ENCODE data around the gene SWT1.
A peak's percentile ranks its signal among the peaks of the same experiment; 100 is the strongest.
"Not testable (repeated sequence)": the region's sequence is repeated elsewhere in the genome, so short reads cannot be mapped to it uniquely, and the experiment has no call there.

Gene SWT1

DNA sequence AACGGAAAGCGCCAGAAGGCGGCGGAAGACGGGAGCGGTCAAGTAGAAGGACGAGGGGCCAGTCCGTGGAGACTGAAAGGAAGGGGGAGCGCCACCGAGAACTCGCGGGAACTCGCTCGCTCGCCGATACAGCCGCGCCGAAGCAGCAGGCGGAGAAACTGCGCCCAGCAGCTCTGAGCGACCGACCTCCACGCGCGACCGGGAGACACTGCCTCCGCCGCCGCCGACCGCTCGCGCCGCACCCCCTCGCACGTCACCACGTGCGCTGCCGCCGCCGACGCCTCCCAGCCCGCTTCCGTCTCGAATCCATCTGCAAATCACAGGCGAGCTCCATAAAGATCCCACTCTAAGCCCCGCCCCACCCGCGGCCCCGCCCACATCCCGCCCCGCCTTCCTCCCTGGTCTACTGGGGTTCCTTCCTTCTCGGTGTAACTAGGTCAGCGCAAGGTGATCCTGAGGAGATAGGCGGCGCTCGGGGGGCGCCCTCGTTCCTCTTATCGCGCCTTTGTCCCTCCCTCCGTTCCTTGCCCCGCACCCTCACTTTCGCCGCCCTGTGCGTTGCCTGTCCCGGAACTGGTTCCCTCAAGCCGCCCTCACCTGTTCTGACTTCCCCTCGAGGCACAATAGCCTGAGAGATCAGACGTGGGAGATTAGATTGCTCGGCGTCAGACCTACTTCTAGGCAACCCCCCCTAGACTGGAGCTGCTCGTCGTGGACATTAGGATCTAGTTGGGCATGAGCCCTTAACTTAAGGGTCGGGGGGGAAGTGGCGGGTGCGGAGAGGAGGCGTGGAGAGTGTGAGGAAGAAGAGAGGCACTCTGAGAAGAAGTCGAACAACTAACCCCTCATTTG is 160.3 kb downstream of the SWT1 start, which contains the start of gene IVNS1ABP:
Gene IVNS1ABP (minus strand): TSS at position 210 of the 852 bp plus-strand sequence. CDS start 7,750 bp downstream, outside the sequence.
- no peak for TF ChIP-seq ZFX (IDR thresholded peaks at IDR 0.05)
- TF ChIP-seq, protein P1, sequence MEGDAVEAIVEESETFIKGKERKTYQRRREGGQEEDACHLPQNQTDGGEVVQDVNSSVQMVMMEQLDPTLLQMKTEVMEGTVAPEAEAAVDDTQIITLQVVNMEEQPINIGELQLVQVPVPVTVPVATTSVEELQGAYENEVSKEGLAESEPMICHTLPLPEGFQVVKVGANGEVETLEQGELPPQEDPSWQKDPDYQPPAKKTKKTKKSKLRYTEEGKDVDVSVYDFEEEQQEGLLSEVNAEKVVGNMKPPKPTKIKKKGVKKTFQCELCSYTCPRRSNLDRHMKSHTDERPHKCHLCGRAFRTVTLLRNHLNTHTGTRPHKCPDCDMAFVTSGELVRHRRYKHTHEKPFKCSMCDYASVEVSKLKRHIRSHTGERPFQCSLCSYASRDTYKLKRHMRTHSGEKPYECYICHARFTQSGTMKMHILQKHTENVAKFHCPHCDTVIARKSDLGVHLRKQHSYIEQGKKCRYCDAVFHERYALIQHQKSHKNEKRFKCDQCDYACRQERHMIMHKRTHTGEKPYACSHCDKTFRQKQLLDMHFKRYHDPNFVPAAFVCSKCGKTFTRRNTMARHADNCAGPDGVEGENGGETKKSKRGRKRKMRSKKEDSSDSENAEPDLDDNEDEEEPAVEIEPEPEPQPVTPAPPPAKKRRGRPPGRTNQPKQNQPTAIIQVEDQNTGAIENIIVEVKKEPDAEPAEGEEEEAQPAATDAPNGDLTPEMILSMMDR (conservative IDR thresholded peaks at IDR 0.05) = peak; percentile 41
- peak within 1 kb of the TSS; percentile 89 for H3K27ac ChIP-seq

DNA sequence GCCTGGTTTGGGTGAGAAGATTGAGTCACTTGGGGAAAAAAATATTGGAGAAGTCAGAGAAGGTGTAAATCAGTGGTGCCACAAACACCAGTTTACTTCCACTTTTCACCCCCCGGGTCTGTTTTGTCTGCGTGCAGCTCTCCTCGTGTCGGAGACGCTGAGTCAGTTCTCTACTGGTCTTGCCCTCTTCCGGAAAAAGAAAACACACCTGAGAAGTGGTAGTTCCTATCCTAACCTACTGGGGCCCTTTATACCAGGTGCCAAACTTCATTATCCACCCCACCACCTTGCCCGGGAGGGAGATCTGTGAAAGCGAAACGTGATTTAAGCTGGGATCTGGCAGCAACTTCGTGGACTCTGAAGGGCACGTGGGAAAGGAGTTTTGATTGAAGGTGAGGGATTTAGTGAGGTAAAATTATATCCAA is 160.9 kb downstream of the SWT1 start:
- H3K27ac ChIP-seq = peak overlapping the region; percentile 89
- TF ChIP-seq, protein P1 (conservative IDR thresholded peaks at IDR 0.05) = no peak
- no peak for TF ChIP-seq ZFX (IDR thresholded peaks at IDR 0.05)

DNA sequence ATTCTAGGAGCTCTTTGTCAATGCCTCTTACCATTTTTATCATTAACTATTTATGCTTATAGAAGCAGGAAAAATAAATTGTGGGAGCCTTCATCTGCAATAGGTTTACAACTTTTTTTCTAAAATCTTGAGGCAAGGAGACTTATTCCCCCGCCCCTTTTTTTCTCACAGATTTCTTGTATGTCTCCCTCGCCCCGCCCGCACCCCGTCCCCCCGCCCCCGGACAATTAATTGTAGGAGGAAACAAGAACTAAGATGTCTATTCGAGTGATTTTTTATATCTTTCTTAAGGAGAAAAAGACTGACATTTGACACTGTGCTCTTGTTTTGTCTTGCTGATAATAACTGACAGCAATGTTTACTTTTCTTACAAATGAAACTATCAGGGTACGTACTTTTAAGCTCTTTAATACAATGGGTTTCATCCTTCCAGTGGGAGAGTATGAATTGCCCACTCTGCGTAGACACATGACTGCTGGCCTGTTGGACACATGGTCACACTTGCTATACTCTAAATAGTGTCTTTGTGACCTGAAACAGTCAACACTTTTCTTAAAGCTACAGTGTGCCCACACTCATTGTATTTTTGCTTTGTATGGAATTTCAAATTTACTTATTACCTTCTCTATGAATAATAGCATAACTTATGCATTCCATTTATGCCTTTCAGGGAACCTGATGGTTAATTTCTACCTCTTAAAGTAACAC is 161.6 kb downstream of the SWT1 start:
- TF ChIP-seq, protein P1 (conservative IDR thresholded peaks at IDR 0.05) = no peak
- no peak for TF ChIP-seq ZFX (IDR thresholded peaks at IDR 0.05)
- no peak overlapping the region; the same call in 1 of the 2 replicates for H3K27ac ChIP-seq

DNA sequence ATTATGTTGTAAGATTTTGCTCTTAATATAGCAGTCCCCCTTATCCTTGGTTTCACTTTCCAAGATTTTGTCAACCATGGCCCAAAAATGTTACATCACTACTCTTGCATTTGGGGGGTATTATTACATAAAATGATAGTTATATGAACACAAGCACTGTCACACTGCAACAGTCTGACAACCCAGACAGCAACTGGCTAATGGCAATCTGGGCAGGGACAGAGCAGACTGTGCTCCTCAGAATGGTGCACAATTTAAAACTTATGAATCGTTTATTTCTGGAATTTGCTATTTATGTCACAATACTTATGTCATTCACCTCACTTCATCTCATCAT is 162.1 kb downstream of the SWT1 start:
- TF ChIP-seq ZFX (IDR thresholded peaks at IDR 0.05) = no peak
- TF ChIP-seq, protein P1 (conservative IDR thresholded peaks at IDR 0.05) = no peak
- no peak overlapping the region for H3K27ac ChIP-seq

DNA sequence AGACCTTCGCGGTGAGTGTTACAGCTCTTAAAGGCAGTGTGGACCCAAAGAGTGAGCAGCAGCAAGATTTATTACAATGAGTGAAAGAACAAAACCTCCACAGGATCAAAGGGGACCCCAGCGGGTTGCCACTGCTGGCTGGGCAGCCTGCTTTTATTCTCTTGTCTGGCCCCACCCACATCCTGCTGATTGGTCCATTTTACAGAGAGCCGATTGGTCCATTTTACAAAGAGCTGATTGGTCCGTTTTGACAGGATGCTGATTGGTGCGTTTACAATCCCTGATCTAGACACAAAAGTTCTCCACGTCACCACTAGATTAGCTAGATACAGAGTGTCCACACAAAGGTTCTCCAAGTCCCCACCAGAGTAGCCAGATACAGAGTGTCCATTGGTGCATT is 164.1 kb downstream of the SWT1 start:
- H3K27ac ChIP-seq = not testable (repeated sequence)

DNA sequence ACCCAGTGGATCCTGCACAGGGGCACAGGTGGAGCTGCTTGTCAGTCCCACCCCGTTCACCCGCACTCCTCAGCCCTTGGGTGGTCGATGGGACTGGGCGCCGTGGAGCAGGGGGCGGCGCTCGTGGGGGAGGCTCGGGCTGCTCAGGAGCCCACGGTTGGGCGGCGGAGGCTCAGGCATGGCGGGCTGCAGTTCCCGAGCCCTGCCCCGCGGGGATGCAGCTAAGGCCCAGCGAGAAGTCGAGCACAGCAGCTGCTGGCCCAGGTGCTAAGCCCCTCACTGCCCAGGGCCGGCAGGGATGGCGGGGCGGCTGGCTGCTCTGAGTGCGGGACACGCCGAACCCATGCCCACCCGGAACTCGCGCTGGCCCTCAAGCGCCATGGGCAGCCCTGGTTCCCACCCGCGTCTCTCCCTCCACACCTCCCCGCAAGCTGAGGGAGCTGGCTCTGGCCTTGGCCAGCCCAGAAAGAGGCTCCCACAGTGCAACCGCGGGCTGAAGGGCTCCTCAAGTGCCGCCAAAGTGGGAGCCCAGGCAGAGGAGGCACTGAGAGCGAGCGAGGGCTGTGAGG is 164.8 kb downstream of the SWT1 start:
- not testable (repeated sequence) for H3K27ac ChIP-seq

DNA sequence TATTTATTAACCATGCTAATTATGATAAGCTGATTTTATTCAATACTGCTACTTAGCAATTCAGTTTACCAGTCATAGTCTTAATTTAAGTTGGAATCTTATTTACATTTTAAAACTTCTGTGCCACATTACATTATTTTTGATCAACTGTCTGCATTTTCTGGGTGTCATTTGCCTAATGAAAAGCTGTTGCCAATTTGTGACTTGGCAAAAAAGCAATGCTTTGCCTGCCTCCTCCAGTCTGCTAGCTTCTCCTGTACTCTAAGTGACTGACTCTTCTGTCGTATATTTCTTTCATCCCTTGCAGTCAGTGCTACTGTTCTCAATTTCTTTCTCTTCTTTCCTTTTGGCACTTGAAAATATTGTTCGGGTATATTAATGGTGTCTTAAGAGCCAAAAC is 165.7 kb downstream of the SWT1 start:
- H3K27ac ChIP-seq = no peak overlapping the region
- TF ChIP-seq, protein P1 (conservative IDR thresholded peaks at IDR 0.05) = no peak
- TF ChIP-seq ZFX (IDR thresholded peaks at IDR 0.05) = no peak

DNA sequence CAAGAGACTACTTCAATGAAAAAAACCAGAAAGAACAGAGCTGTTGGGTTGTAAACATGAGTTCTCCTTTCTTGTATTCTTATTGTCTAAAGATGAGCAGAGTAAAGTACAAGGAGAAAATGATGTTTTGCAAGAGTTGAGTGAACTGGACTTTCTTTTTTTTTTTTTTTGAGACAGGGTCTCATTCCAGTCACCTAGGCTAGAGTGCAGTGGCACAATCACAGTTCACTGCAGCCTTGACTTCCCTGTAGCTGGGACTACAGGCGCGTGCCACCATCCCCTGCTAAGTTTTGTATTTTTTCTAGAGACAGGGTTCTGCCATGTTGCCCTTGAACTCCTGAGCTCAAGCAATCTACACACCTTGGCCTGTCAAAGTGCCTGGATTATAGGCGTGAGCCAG is 167.2 kb downstream of the SWT1 start:
- TF ChIP-seq, protein P1 (conservative IDR thresholded peaks at IDR 0.05) = no peak
- TF ChIP-seq ZFX (IDR thresholded peaks at IDR 0.05) = no peak
- no peak overlapping the region for H3K27ac ChIP-seq
